Testis (tissue), 3 donors: ENCODE data around the gene SDHB. TPM values are rescaled to one million over a fixed set of nuclear protein-coding genes. Genes with fewer than 3 reads are reported as not detected.

Experiments used
- DNase-seq: peaks from one replicate; pipeline ENCODE4 v3.0.0-alpha.2; 2019
- H3K27ac ChIP-seq, 2 donors: fragments of 200-600 bp; sonication (generic); one replicate each; pipeline ENCODE4 v1.5.1; 2019
- H3K27me3 ChIP-seq: fragments of 200-600 bp; sonication (generic); one replicate; pipeline ENCODE4 v1.5.1; 2019
- H3K36me3 ChIP-seq: fragments of 200-600 bp; sonication (generic); one replicate; pipeline ENCODE4 v1.5.1; 2017; ENCODE audit warnings: low read depth; ENCODE audit errors: missing control alignments
- H3K4me1 ChIP-seq: fragments of 200-600 bp; sonication (generic); one replicate; pipeline ENCODE4 v1.5.1; 2019
- H3K4me3 ChIP-seq, 2 donors: fragments of 200-600 bp; sonication (generic); one replicate each; pipeline ENCODE4 v1.5.1; 2017 to 2019
- H3K9me3 ChIP-seq: fragments of 200-600 bp; sonication (generic); one replicate; pipeline ENCODE4 v1.5.1; 2017
- CTCF ChIP-seq, 3 experiments: fragments of 450-650 bp in 2 of 3; fragments of 200-600 bp in 1 of 3; sonication (generic) in 1 of 3; IDR thresholded peaks; one replicate each; pipeline ENCODE4 v1.5.1; 2016 to 2019; ENCODE audit warnings: antibody characterized with exemption in 3 of 3, mild to moderate bottlenecking in 2 of 3, moderate library complexity in 1 of 3
- POLR2A ChIP-seq: fragments of 450-650 bp; IDR thresholded peaks from one replicate; pipeline ENCODE4 v1.6.1; 2017; ENCODE audit warnings: antibody characterized with exemption, mild to moderate bottlenecking, moderate library complexity
- WGBS, 2 donors: methylation state at CpG; one replicate each; pipeline ENCODE4 v1.1.5; 2018; 5-methylcytosine and 5-hydroxymethylcytosine counted together
- intact Hi-C: fragments of 100-400 bp; cut with DNase I; formaldehyde crosslinking; loops from one replicate; pipeline ENCODE4 v1.15.1; 2023; ENCODE audit warnings: low total_unique reads
- polyA plus RNA-seq: library from polyadenylated mRNA; stranded (reverse); fragments of 350-450 nt; fragmentation: Illumina TruSeq; extraction: RNeasy Lipid Tissue Mini Kit (QIAGEN cat#74804); gene quantifications from one replicate; pipeline ENCODE4 v1.2.3, GENCODE V29; 2014; ENCODE audit warnings: low read depth, low replicate concordance; ENCODE audit not compliant: insufficient read depth
- total RNA-seq, 2 donors: library from RNA; depleted of rRNA; stranded (reverse); fragments of >200 nt; gene quantifications; one replicate each; pipeline ENCODE4 v1.2.3, GENCODE V29; 2016

Gene SDHB
- total and polyA plus RNA-seq, 3 donors from 2014 or later = 96.1 to 160 (median 107) TPM

DNA sequence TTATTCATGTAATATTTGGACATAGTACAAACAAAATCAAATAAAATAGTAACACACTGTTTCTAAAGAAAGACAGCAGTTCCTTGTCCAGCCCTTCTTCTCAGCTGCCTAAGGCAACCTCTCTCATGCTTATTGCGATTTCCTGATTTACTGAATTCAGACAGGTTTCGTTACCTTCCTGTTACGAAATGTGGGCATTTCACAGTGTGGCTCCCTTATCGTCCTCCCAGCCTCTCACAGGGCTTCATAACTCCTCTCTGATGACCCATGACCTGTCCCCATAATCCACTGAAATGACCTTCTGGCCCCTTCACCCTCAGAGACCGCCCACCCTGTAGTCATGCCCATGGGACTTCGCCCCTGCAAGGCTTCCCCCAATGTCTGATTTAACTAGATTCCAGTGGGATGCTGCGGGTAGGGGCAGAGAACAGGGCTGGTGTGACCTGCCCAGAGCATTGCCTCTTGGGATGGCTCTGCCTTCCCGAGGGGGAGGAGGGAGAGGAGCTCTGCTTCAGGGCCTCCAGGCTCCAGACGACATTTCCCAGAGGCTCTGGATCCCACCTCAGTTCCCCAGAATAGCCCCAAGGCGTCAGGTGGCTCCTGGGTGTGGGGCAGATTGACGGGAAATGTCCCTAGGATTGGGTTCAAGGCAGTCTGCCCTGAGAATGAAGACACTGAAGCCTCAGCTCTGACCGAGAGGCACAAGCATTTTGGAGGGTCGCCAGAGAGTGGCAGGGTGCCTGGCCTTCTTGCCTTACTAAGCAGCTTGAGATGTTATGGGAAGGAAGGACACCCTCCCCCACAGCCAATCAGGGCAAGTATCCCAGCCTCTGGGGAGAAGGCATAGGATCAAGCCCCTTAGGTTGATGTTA, 44.9 kb upstream of the SDHB start:
- Histone ChIP-seq H3K4me3 (no peak overlapping the region), H3K9me3 (no peaks in the 10 kb centered on the region), H3K4me1 (peaks cover 21% of the 10 kb centered on the region), H3K27me3 (no peaks in the 10 kb centered on the region), H3K27ac (no peak overlapping the region), H3K36me3 (no peaks in the 10 kb centered on the region)
- DNase-seq = no peak
- intact Hi-C loops = no loop called here
- WGBS, 2 donors = 65 to 66% methylated on average over 7 to 13 of the region's 13 CpGs
- TF ChIP-seq POLR2A (no peak), CTCF (IDR thresholded peaks at IDR 0.05) (no peak)

GRCh38 chr1:17097787-17098186, 44.0 kb upstream of the SDHB start:
- no peak for DNase-seq
- H3K27ac ChIP-seq = no peak overlapping the region
- TF ChIP-seq CTCF (IDR thresholded peaks at IDR 0.05) (no peak), POLR2A (no peak)
- H3K4me1 ChIP-seq = peaks cover 21% of the 10 kb centered on the region
- intact Hi-C loops = no loop called here
- H3K4me3 ChIP-seq = no peak overlapping the region
- WGBS, 2 donors = 46 to 47% methylated on average over 11 to 14 of the region's 14 CpGs
- H3K9me3 ChIP-seq = no peaks in the 10 kb centered on the region
- H3K27me3 ChIP-seq = no peaks in the 10 kb centered on the region
- H3K36me3 ChIP-seq = no peaks in the 10 kb centered on the region

- TF ChIP-seq POLR2A (no peak), CTCF (IDR thresholded peaks at IDR 0.05) (no peak)
- 88 to 93% methylated on average over 5 to 8 of the region's 8 CpGs for WGBS, 2 donors
- intact Hi-C loops = no loop called here
- no peak for DNase-seq
- no peak overlapping the region for H3K27ac ChIP-seq
- no peaks in the 10 kb centered on the region for H3K9me3 ChIP-seq
- H3K27me3 ChIP-seq = no peaks in the 10 kb centered on the region
- H3K36me3 ChIP-seq = no peaks in the 10 kb centered on the region
- peaks cover 21% of the 10 kb centered on the region for H3K4me1 ChIP-seq
- H3K4me3 ChIP-seq = no peak overlapping the region
Observed at GRCh38 chr1:17097147-17097546, 43.3 kb upstream of the SDHB start.

DNA sequence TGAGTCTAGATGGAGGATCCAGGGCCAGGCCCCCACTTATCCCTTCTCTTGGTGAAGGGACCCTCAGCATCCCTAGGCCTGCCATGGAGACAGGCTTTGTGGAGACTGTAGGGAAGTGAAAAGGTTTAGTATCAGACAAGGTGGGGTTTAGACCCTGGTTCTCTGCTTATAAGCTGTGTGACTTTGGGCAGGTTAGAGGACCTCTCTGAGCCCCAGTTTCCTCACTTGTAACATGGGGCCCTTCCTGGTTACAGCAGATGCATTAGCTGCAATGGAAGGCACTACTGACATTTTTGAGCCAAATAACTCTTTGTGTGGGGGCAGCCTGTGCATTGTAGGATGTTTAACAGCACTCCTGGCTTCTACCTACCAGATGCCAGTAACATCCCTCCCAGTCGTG, 42.8 kb upstream of the SDHB start:
- DNase-seq = no peak
- no peaks in the 10 kb centered on the region for H3K27me3 ChIP-seq
- WGBS, 2 donors = 0% methylated on average over 1 of the region's 1 CpG
- intact Hi-C loops = no loop called here
- H3K36me3 ChIP-seq = no peaks in the 10 kb centered on the region
- peaks cover 22% of the 10 kb centered on the region for H3K4me1 ChIP-seq
- H3K9me3 ChIP-seq = no peaks in the 10 kb centered on the region
- no peak overlapping the region for H3K27ac ChIP-seq
- no peak for TF ChIP-seq CTCF (IDR thresholded peaks at IDR 0.05)
- TF ChIP-seq POLR2A = no peak
- no peak overlapping the region for H3K4me3 ChIP-seq

GRCh38 chr1:17095141-17095540, 41.3 kb upstream of the SDHB start:
- DNase-seq = no peak
- Histone ChIP-seq H3K4me3 (no peak overlapping the region), H3K27me3 (no peaks in the 10 kb centered on the region), H3K9me3 (no peaks in the 10 kb centered on the region), H3K27ac (no peak overlapping the region), H3K4me1 (peaks cover 31% of the 10 kb centered on the region), H3K36me3 (no peaks in the 10 kb centered on the region)
- TF ChIP-seq POLR2A (no peak), CTCF (IDR thresholded peaks at IDR 0.05) (no peak)
- 42 to 47% methylated on average over 4 of the region's 4 CpGs for WGBS, 2 donors
- intact Hi-C loops = no loop called here
